ENCODE data around the gene RNU1-3.
"Not testable (repeated sequence)": the region's sequence is repeated elsewhere in the genome, so short reads cannot be mapped to it uniquely, and the experiment has no call there.

- TF ChIP-seq CTCF (IDR thresholded peaks at IDR 0.05; ENCODE audit: low read depth, low read length); EZH2phosphoT487 (IDR thresholded peaks at IDR 0.05; ENCODE audit: low read depth): not testable (repeated sequence)
Observed at GRCh38 chr1:16641159-16641975, 25.4 kb downstream of the RNU1-3 start.
